Liver (tissue), 9 donors: ENCODE data around the gene DDI1. TPM values are rescaled to one million over a fixed set of nuclear protein-coding genes. Genes with fewer than 3 reads are reported as not detected.
"Not testable (repeated sequence)": the region's sequence is repeated elsewhere in the genome, so short reads cannot be mapped to it uniquely, and the experiment has no call there.

Source experiments
- DNase-seq: peaks from one replicate; pipeline ENCODE4 v3.0.0-alpha.2; 2017; ENCODE audit warnings: low spot score
- H3K27ac ChIP-seq, 2 donors: one replicate each; pipeline ENCODE4 v1.7.0; 2013; ENCODE audit warnings: inconsistent platforms in 2 of 2, low read length in 2 of 2, control low read depth in 1 of 2, low read depth in 1 of 2, mild to moderate bottlenecking in 1 of 2
- H3K27me3 ChIP-seq, 4 donors: one replicate each; pipeline versions ENCODE4 v1.6.1 to v1.7.0; 2013; ENCODE audit warnings: low read length in 3 of 4, inconsistent platforms in 1 of 4, mild to moderate bottlenecking in 1 of 4, moderate library complexity in 1 of 4; ENCODE audit not compliant: control insufficient read depth in 4 of 4, insufficient read depth in 4 of 4
- H3K36me3 ChIP-seq, 4 donors: one replicate each; pipeline versions ENCODE4 v1.6.1 to v1.7.0; 2013; ENCODE audit warnings: low read length in 3 of 4, mild to moderate bottlenecking in 3 of 4, low read depth in 1 of 4, moderate library complexity in 1 of 4; ENCODE audit not compliant: control insufficient read depth in 4 of 4, insufficient read depth in 3 of 4
- H3K4me1 ChIP-seq, 4 donors: one replicate each; pipeline versions ENCODE4 v1.6.1 to v1.7.0; 2013; ENCODE audit warnings: low read length in 3 of 4, mild to moderate bottlenecking in 3 of 4, moderate library complexity in 1 of 4; ENCODE audit not compliant: control insufficient read depth in 4 of 4, insufficient read depth in 4 of 4
- H3K4me3 ChIP-seq, 3 donors: one replicate each; pipeline versions ENCODE4 v1.6.1 to v1.7.0; 2013; ENCODE audit warnings: low read length in 3 of 3, control low read depth in 1 of 3, low read depth in 1 of 3, mild to moderate bottlenecking in 1 of 3
- H3K9ac ChIP-seq, 2 donors: one replicate each; pipeline ENCODE4 v1.7.0; 2013; ENCODE audit warnings: low read length in 2 of 2, mild to moderate bottlenecking in 2 of 2, moderate library complexity in 2 of 2, control low read depth in 1 of 2, low read depth in 1 of 2
- H3K9me3 ChIP-seq, 4 donors: one replicate each; pipeline versions ENCODE4 v1.6.1 to v1.7.0; 2013; ENCODE audit warnings: low read length in 3 of 4; ENCODE audit not compliant: control insufficient read depth in 4 of 4
- ATF3 ChIP-seq: IDR thresholded peaks from 2 replicates; pipeline ENCODE4 v1.6.1; 2016; ENCODE audit warnings: antibody characterized with exemption
- CTCF ChIP-seq: fragments of 150-350 bp; IDR thresholded peaks from 2 replicates; pipeline ENCODE4 v1.5.1; 2017; ENCODE audit warnings: improper control_type of control experiment, low read depth, low read length; ENCODE audit not compliant: missing input control
- EGR1 ChIP-seq, 2 donors: IDR thresholded peaks; 2 replicates each; pipeline ENCODE4 v1.6.1; 2016 to 2018; ENCODE audit warnings: antibody characterized with exemption in 2 of 2, low read depth in 2 of 2
- FOXA2 ChIP-seq: IDR thresholded peaks from 2 replicates; pipeline ENCODE4 v1.6.1; 2016; ENCODE audit warnings: antibody characterized with exemption
- GABPA ChIP-seq, 2 donors: IDR thresholded peaks in 1 of 2; conservative IDR thresholded peaks in 1 of 2; 2 replicates each; pipeline ENCODE4 v1.6.1; 2016; ENCODE audit warnings: antibody characterized with exemption in 2 of 2, mild to moderate bottlenecking in 1 of 2, moderate library complexity in 1 of 2
- HNF4A ChIP-seq, 2 donors: conservative IDR thresholded peaks; 2 replicates each; pipeline ENCODE4 v1.6.1; 2016; ENCODE audit warnings: antibody characterized with exemption in 2 of 2, mild to moderate bottlenecking in 2 of 2
- HNF4G ChIP-seq: IDR thresholded peaks from 2 replicates; pipeline ENCODE4 v1.6.1; 2016; ENCODE audit warnings: antibody characterized with exemption
- MAX ChIP-seq: IDR thresholded peaks from 2 replicates; pipeline ENCODE4 v1.6.1; 2016; ENCODE audit warnings: antibody characterized with exemption
- NR2F2 ChIP-seq: IDR thresholded peaks from 2 replicates; pipeline ENCODE4 v1.6.1; 2016; ENCODE audit warnings: antibody characterized with exemption
- RAD21 ChIP-seq, 2 donors: IDR thresholded peaks; 2 replicates each; pipeline ENCODE4 v1.6.1; 2016; ENCODE audit warnings: antibody characterized with exemption in 2 of 2, mild to moderate bottlenecking in 2 of 2
- REST ChIP-seq: IDR thresholded peaks from 2 replicates; pipeline ENCODE4 v1.6.1; 2016; ENCODE audit warnings: antibody characterized with exemption, mild to moderate bottlenecking
- RXRA ChIP-seq, 2 donors: IDR thresholded peaks; 2 replicates each; pipeline ENCODE4 v1.6.1; 2017 to 2018; ENCODE audit warnings: antibody characterized with exemption in 2 of 2, mild to moderate bottlenecking in 1 of 2
- TAF1 ChIP-seq: conservative IDR thresholded peaks from 2 replicates; pipeline ENCODE4 v1.6.1; 2016; ENCODE audit warnings: antibody characterized with exemption, mild to moderate bottlenecking
- YY1 ChIP-seq: IDR thresholded peaks from 2 replicates; pipeline ENCODE4 v1.6.1; 2016; ENCODE audit warnings: antibody characterized with exemption, mild to moderate bottlenecking
- ZBTB33 ChIP-seq: IDR thresholded peaks from 2 replicates; pipeline ENCODE4 v1.6.1; 2016; ENCODE audit warnings: antibody characterized with exemption
- WGBS: extraction: QIAGEN DNeasy Blood & Tissue Kit; methylation state at CpG from one replicate; pipeline ENCODE4 v1.1.7; 2013; 5-methylcytosine and 5-hydroxymethylcytosine counted together
- polyA plus RNA-seq, 2 donors: library from polyadenylated mRNA; stranded (reverse) in 1 of 2; unstranded in 1 of 2; fragments of 200-250 nt in 1 of 2; fragments of >200 nt in 1 of 2; fragmentation: Nextera tagmentation in 1 of 2; extraction: Ambion mirVana in 1 of 2; gene quantifications; one replicate each; pipeline versions ENCODE4 v1.2.1 to v1.2.3, GENCODE V29; 2013 to 2015
- total RNA-seq, 2 donors: library from RNA; depleted of rRNA; stranded (reverse); fragments of >200 nt; gene quantifications; one replicate each; pipeline ENCODE4 v1.2.3, GENCODE V29; 2014
- donor health status: healthy.
- donor health status: healthy.
- donor health status: healthy.
- donor health status: healthy.
- donor health status: healthy.

The DDI1 gene
- total and polyA plus RNA-seq, 4 donors, result 0.07 TPM; not detected in 3

- no peak for TF ChIP-seq REST
- TF ChIP-seq ATF3, result no peak
- no peak for TF ChIP-seq MAX
- TF ChIP-seq HNF4G, result no peak
- no peak for TF ChIP-seq RXRA (IDR thresholded peaks at IDR 0.05)
- no peak for TF ChIP-seq FOXA2
- no peak for TF ChIP-seq TAF1
These were observed 9.9 kb downstream of the DDI1 start (continued) for GRCh38 chr11:104046331-104046730.

- not testable (repeated sequence) for H3K27me3 ChIP-seq, H3K4me1 ChIP-seq, DNase-seq, H3K27ac ChIP-seq, H3K4me3 ChIP-seq, H3K9ac ChIP-seq, H3K9me3 ChIP-seq, H3K36me3 ChIP-seq
- WGBS, result 85% methylated on average over 3 of the region's 3 CpGs
These were observed 10.4 kb downstream of the DDI1 start for GRCh38 chr11:104046858-104047257.

GRCh38 chr11:104049116-104049515 is 12.7 kb downstream of the DDI1 start:
- Histone ChIP-seq H3K9ac (no peak overlapping the region), H3K27me3 (no peaks in the 10 kb centered on the region), H3K27ac (no peak overlapping the region), H3K4me1 (no peaks in the 10 kb centered on the region), H3K36me3 (no peaks in the 10 kb centered on the region), H3K4me3 (no peak overlapping the region), H3K9me3 (no peaks in the 10 kb centered on the region)
- TF ChIP-seq RXRA (IDR thresholded peaks at IDR 0.05) (no peak), MAX (no peak), RAD21 (IDR thresholded peaks at IDR 0.05) (no peak), EGR1 (IDR thresholded peaks at IDR 0.05; ENCODE audit: low read depth in 2 of 2) (no peak), GABPA (IDR thresholded peaks at IDR 0.05 in 1 of 2, conservative IDR thresholded peaks at IDR 0.05 in 1 of 2) (no peak), YY1 (no peak), HNF4G (no peak), NR2F2 (no peak), ZBTB33 (no peak), HNF4A (conservative IDR thresholded peaks at IDR 0.05) (no peak), REST (no peak), CTCF (no peak), ATF3 (no peak), TAF1 (no peak)
- no peak for DNase-seq
- WGBS, result 72% methylated on average over 4 of the region's 4 CpGs
